Fibroblast of the aortic adventitia (primary cell): ENCODE results near the gene PHF5A. TPM values are rescaled to one million over a fixed set of nuclear protein-coding genes. Genes with fewer than 3 reads are reported as not detected.

Source experiments
- DNase-seq: peaks from one replicate; pipeline ENCODE4 v3.0.0-alpha.2; 2010; ENCODE audit warnings: low read depth
- H3K4me3 ChIP-seq: 2 replicates; pipeline ENCODE4 v1.5.1; 2011; ENCODE audit warnings: low read depth, mild to moderate bottlenecking, control low read depth, low read length, moderate library complexity
- CTCF ChIP-seq: IDR thresholded peaks from 2 replicates; pipeline ENCODE4 v1.5.1; 2011; ENCODE audit warnings: mild to moderate bottlenecking, low read length, control low read depth, inconsistent platforms; ENCODE audit not compliant: insufficient read depth
- total RNA-seq: library from RNA; depleted of rRNA; stranded (reverse); fragments of >200 nt; gene quantifications from 2 replicates; pipeline ENCODE4 v1.2.3, GENCODE V29; 2012; ENCODE audit warnings: low replicate concordance

The PHF5A gene
- total RNA-seq, 1 donor: 34.6 TPM

- no peak for DNase-seq
- TF ChIP-seq CTCF: no peak
- no peak overlapping the region for H3K4me3 ChIP-seq
Observed at GRCh38 chr22:41429951-41430332, 38.5 kb downstream of the PHF5A start.

GRCh38 chr22:41429232-41429950 is 39.1 kb downstream of the PHF5A start:
- no peak for DNase-seq
- H3K4me3 ChIP-seq: no peak overlapping the region
- no peak for TF ChIP-seq CTCF

- no peak overlapping the region for H3K4me3 ChIP-seq
- TF ChIP-seq CTCF: no peak
- DNase-seq: no peak
Observed at GRCh38 chr22:41425660-41426365, 42.7 kb downstream of the PHF5A start.

GRCh38 chr22:41418717-41419116 is 49.8 kb downstream of the PHF5A start:
- DNase-seq: no peak
- TF ChIP-seq CTCF: no peak
- no peak overlapping the region for H3K4me3 ChIP-seq

- TF ChIP-seq CTCF: no peak
- no peak for DNase-seq
- no peak overlapping the region for H3K4me3 ChIP-seq
Observed at GRCh38 chr22:41417622-41418390, 50.7 kb downstream of the PHF5A start.

- no peak for DNase-seq
- H3K4me3 ChIP-seq: no peak overlapping the region
- TF ChIP-seq CTCF: no peak
Observed at GRCh38 chr22:41415554-41415953, 52.9 kb downstream of the PHF5A start.
